NB4 (cell line): ENCODE measurements around the gene CRIP1.

ENCODE experiments used
- MAX ChIP-seq: IDR thresholded peaks from 2 replicates; pipeline ENCODE4 v1.6.1; 2011; ENCODE audit warnings: low read depth, low read length
- MYC ChIP-seq: IDR thresholded peaks from 2 replicates; pipeline ENCODE4 v1.6.1; 2011; ENCODE audit warnings: low read depth, low read length
- POLR2A ChIP-seq: IDR thresholded peaks from 2 replicates; pipeline ENCODE4 v1.6.1; 2011; ENCODE audit warnings: mild to moderate bottlenecking; ENCODE audit not compliant: insufficient read length; ENCODE audit errors: extremely low read depth
- TF ChIP-seq, protein P1 (sequence below): IDR thresholded peaks from one replicate; pipeline ENCODE4 v1.5.1; 2012; ENCODE audit warnings: low read depth, low read length

GRCh38 chr14:105485739-105486162 is 935 bp upstream of the CRIP1 start:
- TF ChIP-seq, protein P1, sequence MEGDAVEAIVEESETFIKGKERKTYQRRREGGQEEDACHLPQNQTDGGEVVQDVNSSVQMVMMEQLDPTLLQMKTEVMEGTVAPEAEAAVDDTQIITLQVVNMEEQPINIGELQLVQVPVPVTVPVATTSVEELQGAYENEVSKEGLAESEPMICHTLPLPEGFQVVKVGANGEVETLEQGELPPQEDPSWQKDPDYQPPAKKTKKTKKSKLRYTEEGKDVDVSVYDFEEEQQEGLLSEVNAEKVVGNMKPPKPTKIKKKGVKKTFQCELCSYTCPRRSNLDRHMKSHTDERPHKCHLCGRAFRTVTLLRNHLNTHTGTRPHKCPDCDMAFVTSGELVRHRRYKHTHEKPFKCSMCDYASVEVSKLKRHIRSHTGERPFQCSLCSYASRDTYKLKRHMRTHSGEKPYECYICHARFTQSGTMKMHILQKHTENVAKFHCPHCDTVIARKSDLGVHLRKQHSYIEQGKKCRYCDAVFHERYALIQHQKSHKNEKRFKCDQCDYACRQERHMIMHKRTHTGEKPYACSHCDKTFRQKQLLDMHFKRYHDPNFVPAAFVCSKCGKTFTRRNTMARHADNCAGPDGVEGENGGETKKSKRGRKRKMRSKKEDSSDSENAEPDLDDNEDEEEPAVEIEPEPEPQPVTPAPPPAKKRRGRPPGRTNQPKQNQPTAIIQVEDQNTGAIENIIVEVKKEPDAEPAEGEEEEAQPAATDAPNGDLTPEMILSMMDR, result peak; percentile 46
- TF ChIP-seq POLR2A (no peak), MAX (no peak), MYC (no peak)
